H9 (cell line): ENCODE data around the gene FAM47C. TPM values are rescaled to one million over a fixed set of nuclear protein-coding genes. Genes with fewer than 3 reads are reported as not detected.
A peak's percentile ranks its signal among the peaks of the same experiment; 100 is the strongest.

Experiments
- DNase-seq: peaks from one replicate; pipeline ENCODE4 v3.0.0-alpha.2; 2017
- H2AFZ ChIP-seq: one replicate; pipeline ENCODE4 v1.6.1; 2013; ENCODE audit warnings: mild to moderate bottlenecking, low read length, control low read depth, moderate library complexity
- H2AK5ac ChIP-seq: 2 replicates; pipeline ENCODE4 v1.6.1; 2013; ENCODE audit warnings: low read length, control low read depth, mixed read lengths; ENCODE audit not compliant: insufficient read length
- H2BK120ac ChIP-seq: one replicate; pipeline ENCODE4 v1.6.1; 2013; ENCODE audit warnings: low read depth, mild to moderate bottlenecking, low read length, control low read depth, inconsistent platforms; ENCODE audit not compliant: poor library complexity, severe bottlenecking
- H2BK12ac ChIP-seq: 2 replicates; pipeline ENCODE4 v1.6.1; 2013; ENCODE audit warnings: low read length, control low read depth, mixed read lengths, low read depth; ENCODE audit not compliant: insufficient read length
- H2BK15ac ChIP-seq: 2 replicates; pipeline ENCODE4 v1.6.1; 2013; ENCODE audit warnings: low read depth, low read length, control low read depth
- H2BK20ac ChIP-seq: one replicate; pipeline ENCODE4 v1.6.1; 2013; ENCODE audit warnings: low read depth, mild to moderate bottlenecking, low read length, control low read depth, inconsistent platforms; ENCODE audit not compliant: poor library complexity, severe bottlenecking
- H2BK5ac ChIP-seq: 2 replicates; pipeline ENCODE4 v1.6.1; 2013; ENCODE audit warnings: low read length, control low read depth, mixed read lengths; ENCODE audit not compliant: insufficient read length
- H3K14ac ChIP-seq: 2 replicates; pipeline ENCODE4 v1.6.1; 2013; ENCODE audit warnings: low read length, control low read depth; ENCODE audit not compliant: insufficient read depth
- H3K18ac ChIP-seq: 2 replicates; pipeline ENCODE4 v1.6.1; 2013; ENCODE audit warnings: low read depth, mild to moderate bottlenecking, mixed read lengths, low read length, control low read depth; ENCODE audit not compliant: insufficient read length
- H3K23ac ChIP-seq: 2 replicates; pipeline ENCODE4 v1.6.1; 2013; ENCODE audit warnings: low read length, control low read depth, mixed read lengths, low read depth; ENCODE audit not compliant: insufficient read length
- H3K23me2 ChIP-seq: 2 replicates; pipeline ENCODE4 v1.6.1; 2013; ENCODE audit warnings: low read depth, mild to moderate bottlenecking, mixed read lengths, low read length, control low read depth; ENCODE audit not compliant: insufficient read length, poor library complexity, severe bottlenecking
- H3K27ac ChIP-seq: 2 replicates; pipeline ENCODE4 v1.5.1; 2013; ENCODE audit warnings: low read length, control low read depth, mixed read lengths, low read depth; ENCODE audit not compliant: insufficient read length
- H3K27me3 ChIP-seq: 2 replicates; pipeline ENCODE4 v1.6.1; 2013; ENCODE audit warnings: low read length, control low read depth, inconsistent platforms; ENCODE audit not compliant: insufficient read depth
- H3K4ac ChIP-seq: 2 replicates; pipeline ENCODE4 v1.6.1; 2013; ENCODE audit warnings: low read depth, mild to moderate bottlenecking, control low read depth, inconsistent platforms, low read length, moderate library complexity
- H3K4me1 ChIP-seq: 2 replicates; pipeline ENCODE4 v1.6.1; 2013; ENCODE audit warnings: low read length, control low read depth, inconsistent platforms; ENCODE audit not compliant: insufficient read depth
- H3K4me2 ChIP-seq: 2 replicates; pipeline ENCODE4 v1.6.1; 2013; ENCODE audit warnings: low read length, control low read depth, mixed read lengths; ENCODE audit not compliant: insufficient read length, insufficient read depth
- H3K56ac ChIP-seq: 2 replicates; pipeline ENCODE4 v1.6.1; 2013; ENCODE audit warnings: low read depth, mild to moderate bottlenecking, mixed read lengths, low read length, control low read depth; ENCODE audit not compliant: insufficient read length
- H3K79me1 ChIP-seq: 2 replicates; pipeline ENCODE4 v1.6.1; 2013; ENCODE audit warnings: low read depth, mild to moderate bottlenecking, moderate library complexity, low read length, control low read depth, inconsistent platforms; ENCODE audit not compliant: insufficient read depth, poor library complexity, severe bottlenecking
- H3K79me2 ChIP-seq: 2 replicates; pipeline ENCODE4 v1.6.1; 2013; ENCODE audit warnings: low read length, control low read depth, inconsistent platforms; ENCODE audit not compliant: insufficient read depth
- H3K9ac ChIP-seq: 2 replicates; pipeline ENCODE4 v1.6.1; 2013; ENCODE audit warnings: low read length, control low read depth, mixed read lengths; ENCODE audit not compliant: insufficient read length; ENCODE audit errors: extremely low read depth
- H3K9me3 ChIP-seq: one replicate; pipeline ENCODE4 v1.6.1; 2013; ENCODE audit warnings: low read depth, low read length, inconsistent platforms; ENCODE audit not compliant: control insufficient read depth
- H3T11ph ChIP-seq: one replicate; pipeline ENCODE4 v1.6.1; 2013; ENCODE audit warnings: mild to moderate bottlenecking, low read length, control low read depth, inconsistent platforms
- H4K20me1 ChIP-seq: one replicate; pipeline ENCODE4 v1.6.1; 2013; ENCODE audit not compliant: control insufficient read depth, insufficient read length, insufficient read depth
- H4K5ac ChIP-seq: 2 replicates; pipeline ENCODE4 v1.6.1; 2013; ENCODE audit warnings: low read depth, mild to moderate bottlenecking, mixed read lengths, low read length, control low read depth; ENCODE audit not compliant: insufficient read length
- H4K8ac ChIP-seq: replicated peaks from 2 replicates; pipeline ENCODE4 v1.6.1; 2013; ENCODE audit warnings: low read length, control low read depth, mixed read lengths, low read depth; ENCODE audit not compliant: insufficient read length
- H4K91ac ChIP-seq: 2 replicates; pipeline ENCODE4 v1.6.1; 2013; ENCODE audit warnings: low read depth, mild to moderate bottlenecking, moderate library complexity, mixed read lengths, low read length, control low read depth; ENCODE audit not compliant: insufficient read length
- H3K27ac Mint-ChIP-seq, 3 experiments: 2 replicates in 2 of 3; 3 replicates in 1 of 3; pipeline ENCODE4 v1.8.0; 2020 to 2021; ENCODE audit warnings: mixed read lengths in 3 of 3, mild to moderate bottlenecking in 1 of 3, moderate library complexity in 1 of 3
- H3K27me3 Mint-ChIP-seq: 2 replicates; pipeline ENCODE4 v1.8.0; 2021; ENCODE audit warnings: low read depth, mild to moderate bottlenecking, moderate library complexity, mixed read lengths
- H3K36me3 Mint-ChIP-seq, 3 experiments: 2 replicates in 2 of 3; 3 replicates in 1 of 3; pipeline ENCODE4 v1.8.0; 2020 to 2021; ENCODE audit warnings: low read depth in 3 of 3, mixed read lengths in 3 of 3; ENCODE audit not compliant: insufficient read depth in 1 of 3
- H3K4me1 Mint-ChIP-seq, 2 experiments: 2 replicates each; pipeline ENCODE4 v1.8.0; 2020; ENCODE audit warnings: mixed read lengths in 2 of 2
- H3K4me3 Mint-ChIP-seq, 2 experiments: 2 replicates in 1 of 2; 3 replicates in 1 of 2; pipeline ENCODE4 v1.8.0; 2020 to 2021; ENCODE audit warnings: mild to moderate bottlenecking in 2 of 2, mixed read lengths in 2 of 2, moderate library complexity in 1 of 2
- H3K9me3 Mint-ChIP-seq, 2 experiments: 2 replicates in 1 of 2; 3 replicates in 1 of 2; pipeline ENCODE4 v1.8.0; 2020; ENCODE audit warnings: mild to moderate bottlenecking in 2 of 2, mixed read lengths in 2 of 2, moderate library complexity in 1 of 2
- CTCF ChIP-seq: fragments of 200-600 bp; sonication (generic); conservative IDR thresholded peaks from 3 replicates; pipeline ENCODE4 v1.8.0; 2021; ENCODE audit warnings: antibody characterized with exemption, mild to moderate bottlenecking
- WGBS: extraction: QIAGEN DNeasy Blood & Tissue Kit; methylation state at CpG from one replicate; pipeline ENCODE4 v1.1.7; 2013; ENCODE audit warnings: missing lambda C conversion rate, low lambda C conversion rate, mixed read lengths; ENCODE audit not compliant: insufficient read length; ENCODE audit errors: extremely low coverage; 5-methylcytosine and 5-hydroxymethylcytosine counted together
- total RNA-seq: library from RNA; stranded (reverse); gene quantifications from 2 replicates; pipeline ENCODE4 v1.2.1, GENCODE V29; 2021

Gene FAM47C
- total RNA-seq, 1 experiment from 2014 or later, result 0.07 TPM

GRCh38 chrX:37000140-37000539, 8.0 kb upstream of the FAM47C start:
- H2AK5ac ChIP-seq, result no peak overlapping the region
- no peak overlapping the region for H3K9ac ChIP-seq
- H3K4me2 ChIP-seq, result no peak overlapping the region
- H2BK5ac ChIP-seq, result no peak overlapping the region
- no peaks in the 10 kb centered on the region; the same call in 1 of the 2 replicates for H3K27me3 Mint-ChIP-seq
- H3K23me2 ChIP-seq, result no peaks in the 10 kb centered on the region
- H2AFZ ChIP-seq, result no peak overlapping the region
- no peak for TF ChIP-seq CTCF
- no peaks in the 10 kb centered on the region for H3K9me3 ChIP-seq
- no peak overlapping the region for H4K91ac ChIP-seq
- H3K79me2 ChIP-seq, result no peaks in the 10 kb centered on the region
- no peak overlapping the region for H3K23ac ChIP-seq
- H3K4me1 Mint-ChIP-seq, result peaks cover 6 to 8% of the 10 kb centered on the region in 2 experiments
- no peak overlapping the region for H2BK12ac ChIP-seq
- no peak overlapping the region for H3K27ac ChIP-seq
- H3K4ac ChIP-seq, result no peak overlapping the region
- H3K27me3 ChIP-seq, result no peaks in the 10 kb centered on the region
- H2BK20ac ChIP-seq, result no peak overlapping the region
- H4K5ac ChIP-seq, result no peak overlapping the region
- H2BK15ac ChIP-seq, result no peak overlapping the region
- H2BK120ac ChIP-seq, result no peak overlapping the region
- H4K8ac ChIP-seq, result no peak overlapping the region
- WGBS, result no CpG with 5 or more reads among the region's 9 CpGs
- H3K79me1 ChIP-seq, result no peaks in the 10 kb centered on the region
- H3K18ac ChIP-seq, result no peak overlapping the region
- H3K4me3 Mint-ChIP-seq, result no peak overlapping the region
- H3K36me3 Mint-ChIP-seq, result no peaks in the 10 kb centered on the region; a peak in 1 of 7 replicates
- H3K9me3 Mint-ChIP-seq, result peaks cover 42 to 57% of the 10 kb centered on the region in 2 experiments
- DNase-seq, result no peak
- H3T11ph ChIP-seq, result no peak overlapping the region
- peak overlapping the region in 1 of 3 experiments; percentile 74; a peak in 1 of 7 replicates for H3K27ac Mint-ChIP-seq
- no peak overlapping the region for H3K56ac ChIP-seq
- no peaks in the 10 kb centered on the region for H4K20me1 ChIP-seq
- H3K4me1 ChIP-seq, result peaks cover 2% of the 10 kb centered on the region; the same call in 1 of the 2 replicates
- no peak overlapping the region for H3K14ac ChIP-seq
